HepG2 (cell line): ENCODE results near the gene DNAJC7. TPM values are rescaled to one million over a fixed set of nuclear protein-coding genes. Genes with fewer than 3 reads are reported as not detected.

Experiments used
- ARNT2 ChIP-seq: sonication (generic); formaldehyde crosslinking; IDR thresholded peaks from 2 replicates; pipeline ENCODE4 v1.8.0; 2022; ENCODE audit warnings: mild to moderate bottlenecking, low read depth, missing genetic modification reagents, moderate library complexity
- EED ChIP-seq: sonication (generic); formaldehyde crosslinking; IDR thresholded peaks from 2 replicates; pipeline ENCODE4 v1.5.0; 2020; ENCODE audit warnings: mild to moderate bottlenecking, missing genetic modification reagents
- ESRRA ChIP-seq: sonication (generic); formaldehyde crosslinking; IDR thresholded peaks from 2 replicates; pipeline ENCODE4 v1.5.1; 2020; ENCODE audit warnings: mild to moderate bottlenecking, low read depth, missing genetic modification reagents
- HMG20B ChIP-seq: conservative IDR thresholded peaks from 2 replicates; pipeline ENCODE4 v1.6.1; 2016; ENCODE audit warnings: missing genetic modification reagents, missing compliant biosample characterization
- HNF4A ChIP-seq: sonication (generic); formaldehyde crosslinking; IDR thresholded peaks from 2 replicates; pipeline ENCODE4 v1.4.0; 2020; ENCODE audit warnings: missing genetic modification reagents
- KLF13 ChIP-seq: sonication (generic); formaldehyde crosslinking; IDR thresholded peaks from 2 replicates; pipeline ENCODE4 v1.4.0; 2020; ENCODE audit warnings: mild to moderate bottlenecking, missing genetic modification reagents
- NCOA2 ChIP-seq: sonication (generic); formaldehyde crosslinking; IDR thresholded peaks from 2 replicates; pipeline ENCODE4 v1.8.0; 2022; ENCODE audit warnings: inconsistent platforms
- POLR2AphosphoS5 ChIP-seq: IDR thresholded peaks from 2 replicates; pipeline ENCODE4 v1.6.1; 2012; ENCODE audit warnings: low read depth, low read length
- RNF2 ChIP-seq: fragments of 450-650 bp; conservative IDR thresholded peaks from 2 replicates; pipeline ENCODE4 v1.6.1; 2016; ENCODE audit warnings: low read depth
- SNAPC2 ChIP-seq: sonication (generic); formaldehyde crosslinking; IDR thresholded peaks from 2 replicates; pipeline ENCODE4 v1.8.1; 2022; ENCODE audit warnings: mild to moderate bottlenecking, missing genetic modification reagents
- XBP1 ChIP-seq: sonication (generic); formaldehyde crosslinking; IDR thresholded peaks from 2 replicates; pipeline ENCODE4 v1.5.0; 2020; ENCODE audit warnings: missing genetic modification reagents
- ZBTB25 ChIP-seq: IDR thresholded peaks from 2 replicates; pipeline ENCODE4 v1.6.1; 2018; ENCODE audit warnings: missing genetic modification reagents
- ZMAT3 ChIP-seq: sonication (generic); formaldehyde crosslinking; conservative IDR thresholded peaks from 2 replicates; pipeline ENCODE4 v1.7.0; 2021; ENCODE audit warnings: missing genetic modification reagents
- ZNF24 ChIP-seq: fragments of 450-650 bp; IDR thresholded peaks from 2 replicates; pipeline ENCODE4 v1.6.1; 2017; ENCODE audit warnings: antibody characterized with exemption, mild to moderate bottlenecking
- ZNF264 ChIP-seq: sonication (generic); formaldehyde crosslinking; IDR thresholded peaks from 2 replicates; pipeline ENCODE4 v1.4.0; 2020; ENCODE audit warnings: missing genetic modification reagents
- ZNF331 ChIP-seq: sonication (generic); formaldehyde crosslinking; IDR thresholded peaks from 2 replicates; pipeline ENCODE4 v1.4.0; 2020; ENCODE audit warnings: missing genetic modification reagents
- ZNF501 ChIP-seq: sonication (generic); formaldehyde crosslinking; IDR thresholded peaks from 2 replicates; pipeline ENCODE4 v1.5.1; 2020; ENCODE audit warnings: mild to moderate bottlenecking, moderate library complexity, missing genetic modification reagents
- ZNF574 ChIP-seq: sonication (generic); formaldehyde crosslinking; IDR thresholded peaks from 2 replicates; pipeline ENCODE4 v1.4.0; 2020; ENCODE audit warnings: missing genetic modification reagents
- ZNF788 ChIP-seq: sonication (generic); formaldehyde crosslinking; IDR thresholded peaks from 2 replicates; pipeline ENCODE4 v1.5.0; 2020; ENCODE audit warnings: mild to moderate bottlenecking, missing genetic modification reagents, borderline replicate concordance
- ZSCAN20 ChIP-seq: sonication (generic); formaldehyde crosslinking; IDR thresholded peaks from 2 replicates; pipeline ENCODE4 v1.4.0; 2020; ENCODE audit warnings: missing genetic modification reagents, mild to moderate bottlenecking, borderline replicate concordance
- polyA plus RNA-seq, 8 experiments: library from polyadenylated mRNA; depleted of rRNA in 3 of 8; stranded (reverse) in 7 of 8; unstranded in 1 of 8; fragments of >200 nt; fragmentation: Illumina TruSeq in 4 of 8; extraction: Trizol in 4 of 8; gene quantifications; 2 replicates each; pipeline versions ENCODE4 v1.2.1 to v1.2.3, GENCODE V29; 2011 to 2016; ENCODE audit warnings: low read depth in 4 of 8, missing spikeins in 1 of 8, mixed read lengths in 1 of 8; ENCODE audit not compliant: insufficient read depth in 1 of 8
- total RNA-seq, 5 experiments: library from RNA; depleted of rRNA; stranded (reverse); fragments of >200 nt; fragmentation: Illumina TruSeq; extraction: Trizol; gene quantifications; 2 replicates each; pipeline ENCODE4 v1.2.3, GENCODE V29; 2016; ENCODE audit warnings: low read depth in 1 of 5
- TF ChIP-seq, protein P1 (sequence below): sonication (generic); formaldehyde crosslinking; IDR thresholded peaks from 2 replicates; pipeline ENCODE4 v1.4.0; 2020; ENCODE audit warnings: missing genetic modification reagents
- TF ChIP-seq, protein P2 (sequence below): sonication (generic); formaldehyde crosslinking; IDR thresholded peaks from 2 replicates; pipeline ENCODE4 v1.5.0; 2020; ENCODE audit warnings: mild to moderate bottlenecking, missing genetic modification reagents

The DNAJC7 gene
- total and polyA plus RNA-seq, 2 of the 13 experiments (the other 11 are each of a cell fraction or from before 2014, with no cell fraction given): 47.7 to 132 TPM

- TF ChIP-seq ZSCAN20 (CRISPR knock-in tag) (peak; percentile 25; the same call in 1 of the 2 replicates), ZNF788 (CRISPR knock-in tag) (peak; percentile 89), POLR2AphosphoS5 (peak; percentile 56), SNAPC2 (0 out of 2 replicates have a peak, but pooled peaks have one; percentile 69), HMG20B (CRISPR knock-in tag) (0 out of 2 replicates have a peak, but pooled peaks have one; percentile 43), ZNF331 (CRISPR knock-in tag) (peak; percentile 38; the same call in 1 of the 2 replicates), ESRRA (0 out of 2 replicates have a peak, but pooled peaks have one; percentile 47), EED (CRISPR knock-in tag) (peak; percentile 90), ZBTB25 (CRISPR knock-in tag) (no peak), ZNF574 (peak; percentile 61), ARNT2 (CRISPR knock-in tag) (peak; percentile 62), ZNF24 (no peak), NCOA2 (CRISPR knock-in tag) (peak; percentile 20; the same call in 1 of the 2 replicates), ZNF501 (CRISPR knock-in tag) (peak; percentile 44; the same call in 1 of the 2 replicates), KLF13 (CRISPR knock-in tag) (0 out of 2 replicates have a peak, but pooled peaks have one; percentile 16), ZMAT3 (CRISPR knock-in tag) (peak; percentile 73; the same call in 1 of the 2 replicates), ZNF264 (CRISPR knock-in tag) (no peak), XBP1 (CRISPR knock-in tag) (0 out of 2 replicates have a peak, but pooled peaks have one; percentile 64), HNF4A (CRISPR knock-in tag) (peak; percentile 3; the same call in 1 of the 2 replicates), RNF2 (0 out of 2 replicates have a peak, but pooled peaks have one; percentile 71)
- TF ChIP-seq, protein P1, sequence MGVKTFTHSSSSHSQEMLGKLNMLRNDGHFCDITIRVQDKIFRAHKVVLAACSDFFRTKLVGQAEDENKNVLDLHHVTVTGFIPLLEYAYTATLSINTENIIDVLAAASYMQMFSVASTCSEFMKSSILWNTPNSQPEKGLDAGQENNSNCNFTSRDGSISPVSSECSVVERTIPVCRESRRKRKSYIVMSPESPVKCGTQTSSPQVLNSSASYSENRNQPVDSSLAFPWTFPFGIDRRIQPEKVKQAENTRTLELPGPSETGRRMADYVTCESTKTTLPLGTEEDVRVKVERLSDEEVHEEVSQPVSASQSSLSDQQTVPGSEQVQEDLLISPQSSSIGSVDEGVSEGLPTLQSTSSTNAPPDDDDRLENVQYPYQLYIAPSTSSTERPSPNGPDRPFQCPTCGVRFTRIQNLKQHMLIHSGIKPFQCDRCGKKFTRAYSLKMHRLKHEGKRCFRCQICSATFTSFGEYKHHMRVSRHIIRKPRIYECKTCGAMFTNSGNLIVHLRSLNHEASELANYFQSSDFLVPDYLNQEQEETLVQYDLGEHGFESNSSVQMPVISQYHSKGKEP (CRISPR knock-in tag): 0 out of 2 replicates have a peak, but pooled peaks have one; percentile 62
- TF ChIP-seq, protein P2, sequence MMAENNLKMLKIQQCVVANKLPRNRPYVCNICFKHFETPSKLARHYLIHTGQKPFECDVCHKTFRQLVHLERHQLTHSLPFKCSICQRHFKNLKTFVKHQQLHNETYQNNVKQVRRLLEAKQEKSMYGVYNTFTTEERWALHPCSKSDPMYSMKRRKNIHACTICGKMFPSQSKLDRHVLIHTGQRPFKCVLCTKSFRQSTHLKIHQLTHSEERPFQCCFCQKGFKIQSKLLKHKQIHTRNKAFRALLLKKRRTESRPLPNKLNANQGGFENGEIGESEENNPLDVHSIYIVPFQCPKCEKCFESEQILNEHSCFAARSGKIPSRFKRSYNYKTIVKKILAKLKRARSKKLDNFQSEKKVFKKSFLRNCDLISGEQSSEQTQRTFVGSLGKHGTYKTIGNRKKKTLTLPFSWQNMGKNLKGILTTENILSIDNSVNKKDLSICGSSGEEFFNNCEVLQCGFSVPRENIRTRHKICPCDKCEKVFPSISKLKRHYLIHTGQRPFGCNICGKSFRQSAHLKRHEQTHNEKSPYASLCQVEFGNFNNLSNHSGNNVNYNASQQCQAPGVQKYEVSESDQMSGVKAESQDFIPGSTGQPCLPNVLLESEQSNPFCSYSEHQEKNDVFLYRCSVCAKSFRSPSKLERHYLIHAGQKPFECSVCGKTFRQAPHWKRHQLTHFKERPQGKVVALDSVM: peak; percentile 51; the same call in 1 of the 2 replicates
Measured at GRCh38 chr17:41959336-41960095, 57.7 kb downstream of the DNAJC7 start (continued).
